K562 (cell line): ENCODE data around the gene C1orf174. TPM values are rescaled to one million over a fixed set of nuclear protein-coding genes. Genes with fewer than 3 reads are reported as not detected.

Experiments
- ATAC-seq: fragments of 200-7000 bp; cut with Tn5 transposase; 3 replicates; pipeline ENCODE4 v1.9.1; 2020; ENCODE audit warnings: moderate library complexity
- Bru-seq: library from RNA; stranded (reverse); fragments of 400-500 nt; gene quantifications from one replicate; lab custom pipeline; 2021; lab: Mats Ljungman, UMichigan
- BruChase-seq, 2 experiments: library from RNA; stranded (reverse); fragments of 400-500 nt; gene quantifications; one replicate each; lab custom pipeline; 2021; lab: Mats Ljungman, UMichigan
- BruUV-seq: library from RNA; stranded (reverse); fragments of 400-500 nt; replicated peaks from 2 replicates; lab custom pipeline; 2021; lab: Mats Ljungman, UMichigan
- CTCF ChIA-PET: fragments of 300-600 bp; formaldehyde crosslinking; extraction: SDS; loops from one replicate; lab custom pipeline; 2021; ENCODE audit warnings: low intra/inter-chr PET ratio; lab: Yijun Ruan, JAX
- POLR2A ChIA-PET: fragments of 300-600, 350-650 bp; sonication (Branson Sonifier 250); formaldehyde crosslinking; extraction: SDS; loops from one replicate; lab custom pipeline; 2021; ENCODE audit warnings: antibody characterized with exemption, inconsistent platforms; lab: Yijun Ruan, JAX
- DNase-seq, 4 experiments: peaks; one replicate each; pipeline versions ENCODE4 v3.0.0 to v3.0.0-alpha.2; 2011 to 2018; ENCODE audit warnings: low spot score in 3 of 4, mixed read lengths in 3 of 4; ENCODE audit errors: extremely low read depth in 1 of 4
- FAIRE-seq: peaks from 2 replicates; lab custom pipeline; 2011; peaks lifted over from hg19 to GRCh38; lab: Jason Lieb, UNC
- H2AFZ ChIP-seq: 2 replicates; pipeline ENCODE4 v1.6.0; 2011; ENCODE audit warnings: low read depth, low read length, control low read depth, inconsistent platforms
- H3K27ac ChIP-seq: fragments of 200-600 bp; 3 replicates; pipeline ENCODE4 v1.8.0; 2011; ENCODE audit warnings: low read depth, mild to moderate bottlenecking, control low read depth, inconsistent platforms, low read length, moderate library complexity, mixed read lengths; ENCODE audit errors: extremely low read depth
- H3K27me3 ChIP-seq, 2 experiments: fragments of 300-600 bp in 1 of 2; 2 replicates in 1 of 2; 3 replicates in 1 of 2; pipeline versions ENCODE4 v1.6.0 to v1.8.0; 2011; ENCODE audit warnings: inconsistent platforms in 2 of 2, low read length in 2 of 2, mild to moderate bottlenecking in 1 of 2, mixed read lengths in 1 of 2, moderate library complexity in 1 of 2; ENCODE audit not compliant: control insufficient read depth in 2 of 2, insufficient read depth in 2 of 2
- H3K36me3 ChIP-seq: fragments of 300-600 bp; 3 replicates; pipeline ENCODE4 v1.8.0; 2011; ENCODE audit warnings: mild to moderate bottlenecking, low read length, inconsistent platforms; ENCODE audit not compliant: control insufficient read depth, insufficient read depth
- H3K4me1 ChIP-seq, 2 experiments: fragments of 200-600 bp in 1 of 2; replicated peaks in 1 of 2; 2 replicates in 1 of 2; 3 replicates in 1 of 2; pipeline versions ENCODE4 v1.5.1 to v1.8.0; 2011; ENCODE audit warnings: inconsistent platforms in 2 of 2, low read length in 2 of 2, mild to moderate bottlenecking in 1 of 2, mixed read lengths in 1 of 2, moderate library complexity in 1 of 2; ENCODE audit not compliant: control insufficient read depth in 2 of 2, insufficient read depth in 2 of 2
- H3K4me2 ChIP-seq: 2 replicates; pipeline ENCODE4 v1.6.1; 2011; ENCODE audit warnings: low read length, control low read depth, inconsistent platforms, mixed read lengths; ENCODE audit not compliant: insufficient read depth
- H3K4me3 ChIP-seq: fragments of 200-600 bp; sonication (generic), shearing (Covaris generic); 2 replicates; pipeline ENCODE4 v1.5.1; 2016; ENCODE audit warnings: control low read depth, inconsistent platforms
- H3K79me2 ChIP-seq: fragments of 200-600 bp; 3 replicates; pipeline ENCODE4 v1.8.0; 2011; ENCODE audit warnings: low read length, inconsistent platforms; ENCODE audit not compliant: control insufficient read depth, insufficient read depth
- H3K9ac ChIP-seq, 2 experiments: 2 replicates each; pipeline versions ENCODE4 v1.6.0 to v1.6.1; 2011; ENCODE audit warnings: low read depth in 2 of 2, low read length in 2 of 2, control low read depth in 1 of 2, inconsistent platforms in 1 of 2, mild to moderate bottlenecking in 1 of 2, mixed read lengths in 1 of 2; ENCODE audit not compliant: insufficient read depth in 1 of 2
- H3K9me1 ChIP-seq: one replicate; pipeline ENCODE4 v1.6.0; 2011; ENCODE audit warnings: inconsistent platforms, mild to moderate bottlenecking, low read length, moderate library complexity; ENCODE audit not compliant: control insufficient read depth, insufficient read depth
- H3K9me3 ChIP-seq: replicated peaks from 2 replicates; pipeline ENCODE4 v1.5.1; 2011; ENCODE audit warnings: low read depth, low read length, inconsistent platforms; ENCODE audit not compliant: control insufficient read depth, insufficient read depth
- H4K20me1 ChIP-seq: replicated peaks from 2 replicates; pipeline ENCODE4 v1.6.1; 2011; ENCODE audit warnings: low read length, inconsistent platforms, mixed read lengths; ENCODE audit not compliant: control insufficient read depth, insufficient read depth
- BRF2 ChIP-seq: IDR thresholded peaks from 3 replicates; pipeline ENCODE4 v1.6.1; 2011; ENCODE audit warnings: borderline replicate concordance, mild to moderate bottlenecking; ENCODE audit not compliant: insufficient read length, insufficient read depth
- MAFK ChIP-seq: IDR thresholded peaks from 2 replicates; pipeline ENCODE4 v1.6.1; 2011; ENCODE audit warnings: low read length, improper control_type of control experiment
- ZNF407 ChIP-seq: fragments of 450-650 bp; IDR thresholded peaks from 2 replicates; pipeline ENCODE4 v1.6.1; 2016; ENCODE audit warnings: low read depth
- WGBS: fragments of 100-300 bp; shearing (Covaris generic); methylation state at CpG from one replicate; pipeline ENCODE4 v1.1.6; 2016; ENCODE audit warnings: low coverage, mixed read lengths; ENCODE audit not compliant: insufficient coverage; ENCODE audit errors: missing lambda C conversion rate; 5-methylcytosine and 5-hydroxymethylcytosine counted together
- in situ Hi-C: fragments of 300-500 bp; cut with MboI; formaldehyde crosslinking; loops from 4 replicates; pipeline ENCODE4 v1.15.0; 2018; ENCODE audit warnings: inconsistent platforms, mixed read lengths
- intact Hi-C: fragments of 100-400 bp; cut with micrococcal nuclease; formaldehyde crosslinking; loops from 2 replicates; pipeline ENCODE4 v1.14.2; 2022
- long read RNA-seq, 3 experiments: library from polyadenylated mRNA in 2 of 3; library from RNA in 1 of 3; unstranded in 2 of 3; stranded (forward) in 1 of 3; transcript quantifications; one replicate each; pipeline ENCODE4 v2.0.0, GENCODE V29; 2019 to 2022
- polyA minus RNA-seq, 3 experiments: library from RNA; depleted of rRNA, polyadenylated mRNA; stranded (reverse); fragments of >200 nt; gene quantifications; 2 replicates each; pipeline ENCODE4 v1.2.3, GENCODE V29; 2011
- polyA plus RNA-seq, 8 experiments: library from polyadenylated mRNA; depleted of rRNA in 4 of 8; stranded (reverse) in 5 of 8; unstranded in 3 of 8; fragments of >200 nt; fragmentation: Nextera tagmentation in 2 of 8; fragmentation: Illumina TruSeq in 1 of 8; extraction: Ambion mirVana in 2 of 8; extraction: Trizol in 1 of 8; gene quantifications; 2 replicates each; pipeline versions ENCODE4 v1.2.1 to v1.2.3, GENCODE V29; 2011 to 2014; ENCODE audit warnings: inconsistent platforms in 1 of 8, missing spikeins in 1 of 8
- total RNA-seq, 7 experiments: library from RNA; depleted of rRNA in 6 of 7; stranded (reverse); fragments of >200 nt in 6 of 7; fragmentation: Illumina TruSeq in 2 of 7; extraction: Trizol in 2 of 7; gene quantifications; 2 replicates each; pipeline versions ENCODE4 v1.2.1 to v1.2.3, GENCODE V29; 2011 to 2021; ENCODE audit warnings: low replicate concordance in 1 of 7

Gene C1orf174
- 67.9 and 71.3 TPM in 2 replicates for total RNA-seq (2011; cell fraction: chromatin; rRNA removed; ENCODE audit: low replicate concordance)
- 55.2 and 56.6 TPM in 2 replicates for total RNA-seq (2011; cell fraction: nucleolus; rRNA removed)
- 62.5 and 62.9 TPM in 2 replicates for total RNA-seq (2011; cell fraction: nucleoplasm; rRNA removed)
- total RNA-seq (2014; rRNA removed) (41.6 and 58.8 TPM in 2 replicates), total RNA-seq (2014; rRNA removed; fragmentation: Illumina TruSeq; extraction: Trizol) (37.8 and 46.3 TPM in 2 replicates), total RNA-seq (2015; rRNA removed; fragmentation: Illumina TruSeq; extraction: Trizol) (51.0 and 55.6 TPM in 2 replicates), total RNA-seq (2021) (38.5 and 40.8 TPM in 2 replicates), polyA plus RNA-seq (2011; rRNA removed) (45.4 and 50.7 TPM in 2 replicates), polyA plus RNA-seq (2014; fragmentation: Illumina TruSeq; extraction: Trizol) (48.5 and 64.9 TPM in 2 replicates), polyA plus RNA-seq (2014; fragmentation: Nextera tagmentation; extraction: Ambion mirVana) (10 to 100 TPM; 42.0 to 50.2 TPM), polyA plus RNA-seq (2014; rRNA removed) (43.0 and 54.5 TPM in 2 replicates), polyA minus RNA-seq (2011; rRNA and poly(A)+ RNA removed) (30.5 and 39.9 TPM in 2 replicates), Bru-seq, nascent RNA (percentile 83 among the genes with signal in this experiment), BruChase-seq, experiment 1, labeled RNA remaining after a 2-hour chase (percentile 82 among the genes with signal in this experiment), BruChase-seq, experiment 2, labeled RNA remaining after a 6-hour chase (percentile 87 among the genes with signal in this experiment)
- 54.4 and 66.4 TPM in 2 replicates for polyA plus RNA-seq (2011; cell fraction: cytosol; rRNA removed)
- 64.9 and 66.7 TPM in 2 replicates for polyA plus RNA-seq (2011; cell fraction: nucleus; rRNA removed)
- polyA plus RNA-seq (2012), result 27.1 and 50.1 TPM in 2 replicates
- 24.3 and 27.7 TPM in 2 replicates for polyA minus RNA-seq (2011; cell fraction: cytosol; rRNA and poly(A)+ RNA removed)
- 11.7 and 18.7 TPM in 2 replicates for polyA minus RNA-seq (2011; cell fraction: nucleus; rRNA and poly(A)+ RNA removed)
- long read RNA-seq, experiment 1, transcript C1orf174-201 (4 exons, 1,666 nt), result major isoform, 198 of 276 reads
- long read RNA-seq, experiment 1, partial matches to known transcripts, result 19 of 276 reads
- long read RNA-seq, experiment 1, other reads (novel, unspliced or antisense), result 59 of 276 reads
- long read RNA-seq, experiment 2, transcript C1orf174-201 (4 exons, 1,666 nt), result major isoform, 19 of 37 reads
- long read RNA-seq, experiment 2, partial matches to known transcripts, result 4 of 37 reads
- long read RNA-seq, experiment 2, other reads (novel, unspliced or antisense), result 14 of 37 reads
- long read RNA-seq, experiment 3, transcript C1orf174-201 (4 exons, 1,666 nt), result major isoform, 72 of 83 reads
- long read RNA-seq, experiment 3, partial matches to known transcripts, result 0 of 83 reads
- long read RNA-seq, experiment 3, other reads (novel, unspliced or antisense), result 11 of 83 reads

- ChIA-PET CTCF (no interaction called here), POLR2A (interaction anchor here (0.5 to 1.9 kb wide), 22 partner anchors 9 to 888 kb away, joined by 3 to 12 read pairs (median 3); no protein-coding TSS in a partner anchor)
- H3K27me3 ChIP-seq, result no peaks in the 10 kb centered on the region
- H3K9me1 ChIP-seq, result no peaks in the 10 kb centered on the region
- FAIRE-seq (peak; percentile 94), DNase-seq (peak; percentile 95 to 99 (median 96)), ATAC-seq (peak; percentile 90)
- intact Hi-C loops, result loop anchor here (1.0 to 2.0 kb wide), 5 partner anchors 30 to 250 kb away; partner anchors contain the start of genes CEP104, DFFB, LRRC47 and WRAP73
- 1% methylated on average over 52 of the region's 58 CpGs for WGBS
- H3K9ac ChIP-seq, result peak within 1 kb of the TSS; percentile 92 to 98
- peak within 1 kb of the TSS; percentile 98 for H2AFZ ChIP-seq
- H3K4me3 ChIP-seq, result peak within 1 kb of the TSS; percentile 74
- H3K9me3 ChIP-seq, result no peaks in the 10 kb centered on the region
- peaks cover 15% of the 10 kb centered on the region; the same call in 2 of the 3 replicates for H3K36me3 ChIP-seq
- peaks cover 10% of the 10 kb centered on the region; the same call in 1 of the 2 replicates for H4K20me1 ChIP-seq
- H3K4me2 ChIP-seq, result peak within 1 kb of the TSS; percentile 99
- BruUV-seq, result TSS peak; percentile 83
- in situ Hi-C loops, result no loop called here
- H3K79me2 ChIP-seq, result peaks cover 46% of the 10 kb centered on the region
- H3K4me1 ChIP-seq, result peaks cover 0 to 37% of the 10 kb centered on the region in 2 experiments; a peak in 4 of 5 replicates
- H3K27ac ChIP-seq, result peak within 1 kb of the TSS; percentile 100
- TF ChIP-seq ZNF407 (no peak), MAFK (no peak), BRF2 (no peak)
Observed at GRCh38 chr1:3900150-3900968, at the start of gene C1orf174. C1orf174 (minus strand) TSS chr1:3900272; CDS start chr1:3900186, 86 bp downstream.
